ENCODE measurements around the gene ANO1.

The ANO1 gene

DNA sequence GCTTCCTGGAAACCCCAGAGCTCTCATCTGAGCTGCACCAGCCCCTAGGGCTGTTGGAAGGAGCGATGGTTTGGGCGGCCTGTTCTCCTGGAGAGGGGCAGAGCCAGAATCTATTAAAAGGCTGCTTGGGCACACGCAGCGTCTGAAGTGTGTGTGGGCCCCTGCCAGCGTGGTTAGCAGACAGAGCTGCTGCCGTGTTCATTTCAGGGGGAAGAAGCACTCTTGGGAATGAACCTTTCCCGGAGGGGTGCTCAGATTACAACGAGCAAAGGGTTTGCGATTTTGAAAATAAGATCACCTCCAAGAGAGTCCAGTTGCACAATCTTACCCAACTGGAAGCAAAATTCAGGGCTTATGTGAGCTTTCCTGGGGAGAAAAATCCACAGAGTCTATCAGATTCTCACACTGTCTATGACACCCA, 12.9 kb downstream of the ANO1 start:
- H3K4me1 Mint-ChIP-seq (ENCODE audit: low read depth), result no peaks in the 10 kb centered on the region
- H3K4me3 Mint-ChIP-seq, result no peak overlapping the region
- no peak overlapping the region for H3K27ac Mint-ChIP-seq
- H3K27me3 Mint-ChIP-seq (ENCODE audit: low read depth), result no peaks in the 10 kb centered on the region
- H3K9me3 Mint-ChIP-seq, result no peaks in the 10 kb centered on the region
- H3K36me3 Mint-ChIP-seq (ENCODE audit: low read depth), result no peaks in the 10 kb centered on the region

GRCh38 chr11:70091638-70092037, 13.5 kb downstream of the ANO1 start:
- no peaks in the 10 kb centered on the region for H3K9me3 Mint-ChIP-seq
- no peaks in the 10 kb centered on the region for H3K27me3 Mint-ChIP-seq (ENCODE audit: low read depth)
- H3K36me3 Mint-ChIP-seq (ENCODE audit: low read depth), result no peaks in the 10 kb centered on the region
- no peak overlapping the region for H3K27ac Mint-ChIP-seq
- H3K4me1 Mint-ChIP-seq (ENCODE audit: low read depth), result no peaks in the 10 kb centered on the region
- no peak overlapping the region for H3K4me3 Mint-ChIP-seq

- H3K4me3 Mint-ChIP-seq, result no peak overlapping the region
- H3K27me3 Mint-ChIP-seq (ENCODE audit: low read depth), result no peaks in the 10 kb centered on the region
- H3K4me1 Mint-ChIP-seq (ENCODE audit: low read depth), result no peaks in the 10 kb centered on the region
- no peaks in the 10 kb centered on the region for H3K9me3 Mint-ChIP-seq
- no peak overlapping the region for H3K27ac Mint-ChIP-seq
- H3K36me3 Mint-ChIP-seq (ENCODE audit: low read depth), result no peaks in the 10 kb centered on the region
Measured at GRCh38 chr11:70092959-70093715, 15.0 kb downstream of the ANO1 start.

DNA sequence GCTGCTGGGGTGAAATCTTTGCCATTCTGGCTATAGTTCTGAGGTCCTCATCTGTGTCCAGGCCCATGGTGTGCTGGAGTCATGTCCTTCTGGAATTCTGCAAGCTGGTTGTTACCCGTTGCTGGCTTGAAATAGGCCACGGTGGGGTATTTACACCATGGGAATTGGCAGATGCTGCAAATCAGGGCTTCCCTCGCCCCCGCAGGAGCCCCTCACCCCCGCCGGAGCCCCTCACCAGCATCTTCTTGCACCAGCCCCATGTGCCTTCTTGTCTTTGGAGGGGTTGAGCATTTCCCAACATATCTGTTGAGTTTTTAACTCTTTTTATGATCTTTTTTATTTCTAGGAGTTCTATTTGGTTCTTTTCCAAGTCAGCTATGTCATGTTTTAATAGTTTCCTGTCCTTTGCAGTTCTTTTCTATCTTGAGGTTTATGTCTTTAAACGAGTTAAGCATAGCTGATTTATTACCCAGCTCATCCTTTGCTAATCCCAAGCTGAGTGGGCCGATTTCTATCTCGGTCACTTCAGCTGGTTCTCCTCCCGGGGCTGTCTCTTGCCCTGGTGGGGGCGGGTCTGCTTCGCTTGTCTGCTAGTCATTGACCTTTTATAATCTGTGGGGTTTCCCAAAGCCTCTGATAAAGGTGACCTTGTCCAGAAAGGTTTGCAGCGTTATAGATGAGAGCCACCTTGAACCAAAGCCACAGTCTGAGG, 17.6 kb downstream of the ANO1 start:
- no peak overlapping the region for H3K27ac Mint-ChIP-seq
- H3K4me1 Mint-ChIP-seq (ENCODE audit: low read depth), result no peaks in the 10 kb centered on the region
- H3K9me3 Mint-ChIP-seq, result no peaks in the 10 kb centered on the region
- H3K27me3 Mint-ChIP-seq (ENCODE audit: low read depth), result no peaks in the 10 kb centered on the region
- no peaks in the 10 kb centered on the region for H3K36me3 Mint-ChIP-seq (ENCODE audit: low read depth)
- H3K4me3 Mint-ChIP-seq, result no peak overlapping the region

- no peak overlapping the region for H3K27ac Mint-ChIP-seq
- no peaks in the 10 kb centered on the region for H3K4me1 Mint-ChIP-seq (ENCODE audit: low read depth)
- H3K27me3 Mint-ChIP-seq (ENCODE audit: low read depth), result no peaks in the 10 kb centered on the region
- H3K9me3 Mint-ChIP-seq, result no peaks in the 10 kb centered on the region
- no peak overlapping the region for H3K4me3 Mint-ChIP-seq
- no peaks in the 10 kb centered on the region for H3K36me3 Mint-ChIP-seq (ENCODE audit: low read depth)
Measured at GRCh38 chr11:70097783-70098563, 19.9 kb downstream of the ANO1 start.

GRCh38 chr11:70098936-70099335, 20.8 kb downstream of the ANO1 start:
- Mint-ChIP-seq H3K4me1 (ENCODE audit: low read depth) (no peaks in the 10 kb centered on the region), H3K9me3 (no peaks in the 10 kb centered on the region), H3K4me3 (no peak overlapping the region), H3K27ac (no peak overlapping the region), H3K36me3 (ENCODE audit: low read depth) (no peaks in the 10 kb centered on the region), H3K27me3 (ENCODE audit: low read depth) (no peaks in the 10 kb centered on the region)

DNA sequence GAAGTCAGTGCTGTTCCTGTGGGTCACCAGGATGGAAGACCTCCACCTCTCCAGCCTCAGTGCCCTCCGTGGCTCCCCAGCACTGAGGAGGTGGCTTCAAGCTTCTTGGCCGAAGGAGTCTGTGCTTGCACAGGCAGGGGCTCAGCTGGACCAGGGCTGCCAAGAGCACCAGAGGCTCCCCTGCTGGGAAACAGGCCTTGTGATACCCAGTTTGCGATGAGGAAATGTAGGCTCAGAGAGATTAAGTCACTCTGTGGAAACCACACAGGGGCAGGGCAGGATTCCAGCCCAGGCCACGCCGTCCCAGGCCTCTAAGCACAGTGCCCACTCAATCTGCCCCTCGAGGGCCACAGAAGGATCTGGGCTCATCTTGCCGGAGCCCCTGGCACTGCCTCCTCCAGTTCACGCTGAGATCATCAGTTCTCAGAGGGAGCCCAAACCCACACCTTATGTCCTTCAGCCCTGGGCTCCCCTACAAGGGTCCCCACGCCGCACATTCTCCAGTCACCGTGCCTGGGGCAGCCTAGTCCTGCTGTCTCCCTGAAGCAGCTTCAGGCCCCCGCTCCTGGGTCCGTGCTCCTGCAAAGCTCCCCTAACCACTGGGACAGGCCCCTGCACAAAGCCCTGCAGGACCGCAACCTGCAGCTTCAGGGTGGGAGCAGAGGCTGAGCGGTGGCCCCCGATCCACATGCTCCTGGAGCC, 21.6 kb downstream of the ANO1 start:
- Mint-ChIP-seq H3K27ac (no peak overlapping the region), H3K4me1 (ENCODE audit: low read depth) (no peaks in the 10 kb centered on the region), H3K27me3 (ENCODE audit: low read depth) (no peaks in the 10 kb centered on the region), H3K9me3 (no peaks in the 10 kb centered on the region), H3K36me3 (ENCODE audit: low read depth) (no peaks in the 10 kb centered on the region), H3K4me3 (no peak overlapping the region)

GRCh38 chr11:70100280-70100603, 22.1 kb downstream of the ANO1 start:
- Mint-ChIP-seq H3K36me3 (ENCODE audit: low read depth) (no peaks in the 10 kb centered on the region), H3K27me3 (ENCODE audit: low read depth) (no peaks in the 10 kb centered on the region), H3K9me3 (no peaks in the 10 kb centered on the region), H3K27ac (no peak overlapping the region), H3K4me1 (ENCODE audit: low read depth) (no peaks in the 10 kb centered on the region), H3K4me3 (no peak overlapping the region)

GRCh38 chr11:70100791-70101190, 22.7 kb downstream of the ANO1 start:
- Mint-ChIP-seq H3K9me3 (no peaks in the 10 kb centered on the region), H3K27me3 (ENCODE audit: low read depth) (no peaks in the 10 kb centered on the region), H3K4me1 (ENCODE audit: low read depth) (no peaks in the 10 kb centered on the region), H3K27ac (no peak overlapping the region), H3K36me3 (ENCODE audit: low read depth) (no peaks in the 10 kb centered on the region), H3K4me3 (no peak overlapping the region)

- no peaks in the 10 kb centered on the region for H3K9me3 Mint-ChIP-seq
- H3K4me1 Mint-ChIP-seq (ENCODE audit: low read depth), result no peaks in the 10 kb centered on the region
- no peaks in the 10 kb centered on the region for H3K27me3 Mint-ChIP-seq (ENCODE audit: low read depth)
- H3K27ac Mint-ChIP-seq, result no peak overlapping the region
- H3K36me3 Mint-ChIP-seq (ENCODE audit: low read depth), result no peaks in the 10 kb centered on the region
- H3K4me3 Mint-ChIP-seq, result no peak overlapping the region
Measured at GRCh38 chr11:70103256-70103975, 25.3 kb downstream of the ANO1 start.

- Mint-ChIP-seq H3K9me3 (no peaks in the 10 kb centered on the region), H3K4me3 (no peak overlapping the region), H3K36me3 (ENCODE audit: low read depth) (no peaks in the 10 kb centered on the region), H3K27ac (no peak overlapping the region), H3K4me1 (ENCODE audit: low read depth) (no peaks in the 10 kb centered on the region), H3K27me3 (ENCODE audit: low read depth) (no peaks in the 10 kb centered on the region)
Measured at GRCh38 chr11:70104419-70104818, 26.3 kb downstream of the ANO1 start.

DNA sequence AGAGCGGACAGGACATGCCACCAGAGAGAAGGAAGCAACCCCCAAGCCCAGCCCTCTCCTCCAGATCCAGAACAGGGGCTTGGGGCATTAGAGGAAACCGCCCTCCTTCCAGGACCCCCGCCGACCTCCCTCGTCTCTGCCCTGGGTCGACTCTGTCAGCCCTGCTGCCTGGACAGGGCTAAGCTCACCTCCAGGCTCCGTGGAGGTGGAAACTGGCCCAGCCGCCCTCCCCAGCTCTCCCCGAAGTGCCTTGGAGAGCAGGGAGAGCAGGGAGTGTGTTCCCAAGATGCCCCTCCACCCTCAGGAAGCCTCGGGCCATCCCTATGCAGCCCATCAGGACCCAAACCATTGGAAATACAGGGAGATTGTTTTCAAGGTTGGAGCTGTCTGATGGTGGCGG, 26.8 kb downstream of the ANO1 start:
- no peaks in the 10 kb centered on the region for H3K27me3 Mint-ChIP-seq (ENCODE audit: low read depth)
- H3K4me1 Mint-ChIP-seq (ENCODE audit: low read depth), result no peaks in the 10 kb centered on the region
- H3K27ac Mint-ChIP-seq, result no peak overlapping the region
- no peaks in the 10 kb centered on the region for H3K9me3 Mint-ChIP-seq
- H3K4me3 Mint-ChIP-seq, result no peak overlapping the region
- H3K36me3 Mint-ChIP-seq (ENCODE audit: low read depth), result no peaks in the 10 kb centered on the region

DNA sequence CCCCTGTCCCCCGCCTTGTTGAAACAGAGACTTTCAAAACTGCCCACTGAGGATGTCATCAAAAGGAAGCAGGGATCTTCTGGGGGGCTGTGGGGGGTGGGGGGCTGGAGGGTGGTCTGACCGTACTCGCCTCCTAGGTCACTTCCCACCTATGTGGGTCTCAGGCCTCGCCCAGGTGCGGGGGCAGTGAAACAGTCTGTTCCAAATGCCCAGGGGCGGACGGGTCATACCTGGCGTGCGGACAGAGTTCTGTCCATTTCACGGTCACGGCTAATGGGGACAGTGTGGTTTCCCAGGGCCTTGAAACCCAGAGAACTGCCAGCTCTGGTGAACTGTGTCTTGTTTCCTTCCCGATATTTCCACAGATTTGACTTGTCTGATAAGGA, 27.2 kb downstream of the ANO1 start:
- Mint-ChIP-seq H3K9me3 (no peaks in the 10 kb centered on the region), H3K4me3 (no peak overlapping the region), H3K36me3 (ENCODE audit: low read depth) (no peaks in the 10 kb centered on the region), H3K27ac (no peak overlapping the region), H3K27me3 (ENCODE audit: low read depth) (no peaks in the 10 kb centered on the region), H3K4me1 (ENCODE audit: low read depth) (no peaks in the 10 kb centered on the region)
